IMR-90 (cell line): Measurements from ENCODE around the gene MGRN1. TPM values are rescaled to one million over a fixed set of nuclear protein-coding genes. Genes with fewer than 3 reads are reported as not detected.

Experiments
- ATAC-seq: fragments of 200-7000 bp; cut with Tn5 transposase; 2 replicates; pipeline ENCODE4 v1.9.1; 2020; ENCODE audit warnings: low read depth, mild to moderate bottlenecking, moderate library complexity
- BruUV-seq: library from RNA; stranded (reverse); fragments of 400-500 nt; replicated peaks from 2 replicates; lab custom pipeline; 2021; lab: Mats Ljungman, UMichigan
- CTCF ChIA-PET: fragments of 300-600 bp; formaldehyde crosslinking; extraction: SDS; loops from one replicate; lab custom pipeline; 2021; ENCODE audit warnings: antibody characterized with exemption; lab: Yijun Ruan, JAX
- POLR2A ChIA-PET: fragments of 300-600 bp; sonication (Branson Sonifier 250); formaldehyde crosslinking; loops from one replicate; lab custom pipeline; 2022; ENCODE audit warnings: antibody characterized with exemption; ENCODE audit not compliant: unreplicated experiment; lab: Charles Lee
- DNase-seq: peaks from one replicate; pipeline ENCODE4 v3.0.0; 2013
- H2AFZ ChIP-seq: replicated peaks from 2 replicates; pipeline ENCODE3; 2013; ENCODE audit warnings: low read length, mild to moderate bottlenecking; ENCODE audit not compliant: poor library complexity
- H2AK5ac ChIP-seq: 2 replicates; pipeline ENCODE4 v1.6.1; 2013; ENCODE audit warnings: low read depth, low read length, inconsistent platforms
- H2AK9ac ChIP-seq: replicated peaks from 2 replicates; pipeline ENCODE3; 2013; ENCODE audit warnings: mild to moderate bottlenecking, low read depth, low read length, moderate library complexity; ENCODE audit not compliant: poor library complexity
- H2BK120ac ChIP-seq: 2 replicates; pipeline ENCODE4 v1.6.1; 2013; ENCODE audit warnings: low read depth, low read length, inconsistent platforms
- H2BK15ac ChIP-seq: 3 replicates; pipeline ENCODE4 v1.6.1; 2013; ENCODE audit warnings: low read depth, low read length, inconsistent platforms
- H2BK20ac ChIP-seq: 2 replicates; pipeline ENCODE4 v1.6.1; 2013; ENCODE audit warnings: low read depth, mild to moderate bottlenecking, inconsistent platforms, low read length, moderate library complexity
- H2BK5ac ChIP-seq: 2 replicates; pipeline ENCODE4 v1.6.1; 2013; ENCODE audit warnings: mild to moderate bottlenecking, low read depth, low read length, inconsistent platforms; ENCODE audit not compliant: poor library complexity, severe bottlenecking
- H3K14ac ChIP-seq: replicated peaks from 2 replicates; pipeline ENCODE4 v1.6.1; 2013; ENCODE audit warnings: low read depth, low read length, inconsistent platforms
- H3K18ac ChIP-seq: 2 replicates; pipeline ENCODE4 v1.6.1; 2013; ENCODE audit warnings: low read depth, low read length, control low read depth
- H3K23ac ChIP-seq: 2 replicates; pipeline ENCODE4 v1.6.1; 2013; ENCODE audit warnings: low read depth, low read length, inconsistent platforms
- H3K27ac ChIP-seq: 2 replicates; pipeline ENCODE4 v1.5.1; 2013; ENCODE audit warnings: mild to moderate bottlenecking, control low read depth, low read length; ENCODE audit not compliant: insufficient read depth
- H3K27me3 ChIP-seq: 2 replicates; pipeline ENCODE4 v1.6.1; 2013; ENCODE audit warnings: low read length; ENCODE audit not compliant: control insufficient read depth, insufficient read depth
- H3K36me3 ChIP-seq: 2 replicates; pipeline ENCODE4 v1.6.1; 2013; ENCODE audit warnings: low read length, mixed read lengths; ENCODE audit not compliant: control insufficient read depth, insufficient read depth
- H3K4ac ChIP-seq: 2 replicates; pipeline ENCODE4 v1.6.1; 2013; ENCODE audit warnings: low read depth, low read length, inconsistent platforms
- H3K4me1 ChIP-seq: 2 replicates; pipeline ENCODE4 v1.6.1; 2013; ENCODE audit warnings: low read length, mixed read lengths; ENCODE audit not compliant: control insufficient read depth, insufficient read depth
- H3K4me2 ChIP-seq: 2 replicates; pipeline ENCODE4 v1.6.1; 2013; ENCODE audit warnings: low read depth, mild to moderate bottlenecking, control low read depth, low read length, moderate library complexity
- H3K4me3 ChIP-seq: 2 replicates; pipeline ENCODE4 v1.5.1; 2013; ENCODE audit warnings: low read depth, mild to moderate bottlenecking, control low read depth, low read length, moderate library complexity; ENCODE audit not compliant: insufficient read depth
- H3K56ac ChIP-seq: 2 replicates; pipeline ENCODE4 v1.6.1; 2013; ENCODE audit warnings: low read length, inconsistent platforms; ENCODE audit not compliant: insufficient read depth; ENCODE audit errors: extremely low read depth
- H3K79me1 ChIP-seq, 2 experiments: 2 replicates each; pipeline ENCODE4 v1.6.1; 2013; ENCODE audit warnings: low read length in 2 of 2, inconsistent platforms in 1 of 2, low read depth in 1 of 2
- H3K9ac ChIP-seq: 2 replicates; pipeline ENCODE4 v1.6.1; 2013; ENCODE audit warnings: low read depth, low read length, control low read depth
- H3K9me1 ChIP-seq: 2 replicates; pipeline ENCODE4 v1.6.1; 2013; ENCODE audit warnings: low read length, inconsistent platforms; ENCODE audit not compliant: insufficient read depth
- H3K9me3 ChIP-seq: 2 replicates; pipeline ENCODE4 v1.6.1; 2013; ENCODE audit warnings: low read length; ENCODE audit not compliant: control insufficient read depth, insufficient read depth
- H4K20me1 ChIP-seq: 2 replicates; pipeline ENCODE4 v1.6.1; 2013; ENCODE audit warnings: low read length, inconsistent platforms; ENCODE audit not compliant: insufficient read depth
- H4K5ac ChIP-seq: 2 replicates; pipeline ENCODE4 v1.6.1; 2013; ENCODE audit warnings: mild to moderate bottlenecking, low read depth, low read length, control low read depth
- H4K8ac ChIP-seq, 2 experiments: 2 replicates each; pipeline ENCODE4 v1.6.1; 2013; ENCODE audit warnings: low read depth in 2 of 2, low read length in 2 of 2, control low read depth in 1 of 2, inconsistent platforms in 1 of 2
- H4K91ac ChIP-seq: 2 replicates; pipeline ENCODE4 v1.6.1; 2013; ENCODE audit warnings: low read depth, low read length, inconsistent platforms; ENCODE audit not compliant: insufficient read depth
- FOS ChIP-seq: fragments of 150-350 bp; IDR thresholded peaks from 2 replicates; pipeline ENCODE4 v1.6.1; 2016; ENCODE audit warnings: low read depth, low read length
- MAFK ChIP-seq: IDR thresholded peaks from 2 replicates; pipeline ENCODE4 v1.6.1; 2012; ENCODE audit warnings: low read depth, low read length, improper control_type of control experiment
- MXI1 ChIP-seq: IDR thresholded peaks from 2 replicates; pipeline ENCODE4 v1.6.1; 2012; ENCODE audit warnings: low read depth, mild to moderate bottlenecking, low read length, moderate library complexity, borderline replicate concordance
- RFX5 ChIP-seq: IDR thresholded peaks from 2 replicates; pipeline ENCODE4 v1.8.0; 2012; ENCODE audit warnings: low read depth, mild to moderate bottlenecking, low read length, moderate library complexity
- WGBS, 2 experiments: methylation state at CpG; one replicate each; pipeline versions ENCODE4 v1.1.5 to v1.1.7; 2013; ENCODE audit warnings: missing lambda C conversion rate in 2 of 2; ENCODE audit not compliant: insufficient read length in 1 of 2; ENCODE audit errors: extremely low coverage in 2 of 2; 5-methylcytosine and 5-hydroxymethylcytosine counted together
- dilution Hi-C: fragments of 300-500 bp; cut with HindIII; formaldehyde crosslinking; loops from one replicate; pipeline ENCODE4 v1.14.3; 2018; ENCODE audit warnings: low sequenced_read_pairs; ENCODE audit not compliant: unreplicated experiment
- in situ Hi-C: fragments of 300-500 bp; cut with MboI; formaldehyde crosslinking; loops from 3 replicates; pipeline ENCODE4 v1.14.3; 2019; ENCODE audit warnings: low sequenced_read_pairs, inconsistent platforms, mixed read lengths
- intact Hi-C: fragments of 100-400 bp; cut with micrococcal nuclease; formaldehyde crosslinking; loops from 2 replicates; pipeline ENCODE4 v1.10.0; 2022
- polyA plus RNA-seq, 3 experiments: library from polyadenylated mRNA; depleted of rRNA; stranded (reverse); fragments of >200 nt; gene quantifications; 2 replicates each; pipeline ENCODE4 v1.2.3, GENCODE V29; 2012; ENCODE audit warnings: low replicate concordance in 1 of 3
- total RNA-seq: library from RNA; depleted of rRNA; stranded (reverse); fragments of >200 nt; gene quantifications from 2 replicates; pipeline ENCODE4 v1.2.3, GENCODE V29; 2012
- TF ChIP-seq, protein P1 (sequence below): conservative IDR thresholded peaks from 2 replicates; pipeline ENCODE4 v1.5.1; 2012; ENCODE audit warnings: mild to moderate bottlenecking, low read depth, low read length, improper control_type of control experiment
- TF ChIP-seq, protein P2 (sequence below): fragments of 150-350 bp; IDR thresholded peaks from 2 replicates; pipeline ENCODE4 v1.6.1; 2016; ENCODE audit warnings: low read depth, mild to moderate bottlenecking, low read length, moderate library complexity, borderline replicate concordance

The MGRN1 gene
- total and polyA plus RNA-seq, 2 of the 4 experiments (the other 2 are of a cell fraction), result 11.7 to 32.7 TPM

DNA sequence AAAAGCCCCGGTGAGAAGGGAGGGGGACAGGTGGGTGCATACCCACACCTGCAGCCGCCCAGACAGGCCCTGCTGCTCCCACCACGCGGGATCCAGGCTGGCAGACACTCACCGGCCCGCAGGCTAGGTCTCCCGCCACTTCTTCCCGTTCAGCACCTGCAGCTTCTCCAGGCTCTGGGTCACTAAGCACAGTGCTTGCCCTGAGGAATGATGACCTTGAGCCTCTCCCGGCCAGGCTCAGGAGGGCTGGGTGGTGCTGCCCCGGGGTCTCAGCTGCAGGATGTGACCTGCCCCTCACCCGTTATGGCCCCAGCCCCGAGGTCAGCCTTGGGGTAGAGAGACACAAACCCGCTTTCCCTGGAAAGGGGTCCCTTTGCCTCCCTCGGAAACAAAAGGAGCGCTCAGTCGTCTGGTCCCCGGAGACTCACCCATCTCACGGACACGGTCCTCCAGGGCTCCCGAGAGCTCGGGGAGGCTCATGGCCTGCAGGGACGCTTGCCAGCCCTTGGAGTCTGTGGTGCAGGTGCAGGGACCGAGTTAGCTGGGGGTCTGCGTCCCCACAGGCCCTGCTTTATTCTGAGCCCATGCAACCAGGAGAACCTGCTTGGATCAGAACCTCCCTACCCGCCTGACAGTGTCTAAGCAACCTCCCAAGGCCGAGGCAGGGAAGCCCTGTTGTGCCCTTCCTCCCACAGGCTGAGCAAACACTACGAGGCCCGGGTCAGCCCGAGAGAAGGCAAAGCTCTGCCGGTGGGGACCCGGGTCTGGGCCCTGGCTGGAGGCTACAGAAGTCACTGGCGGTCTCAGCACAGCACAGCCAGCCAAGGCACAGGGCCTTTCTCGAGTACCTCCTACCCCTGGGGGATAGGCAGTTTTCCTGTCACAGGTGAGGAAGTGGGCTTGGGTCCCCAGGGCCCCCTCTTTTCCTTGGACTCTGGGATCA lies 72.5 kb downstream of the MGRN1 start:
- Histone ChIP-seq H3K4ac (no peak overlapping the region), H4K91ac (no peak overlapping the region), H3K79me1 (peaks cover 0 to 26% of the 10 kb centered on the region in 2 experiments; a peak in 3 of 4 replicates), H3K9ac (no peak overlapping the region), H3K18ac (no peak overlapping the region), H3K4me3 (no peak overlapping the region), H2AK9ac (no peak overlapping the region), H3K4me2 (no peak overlapping the region), H2BK15ac (no peak overlapping the region), H4K8ac (no peak overlapping the region), H3K36me3 (peaks cover 60% of the 10 kb centered on the region), H3K23ac (no peak overlapping the region), H3K27ac (no peak overlapping the region), H4K5ac (no peak overlapping the region), H2BK5ac (no peak overlapping the region), H2BK20ac (no peak overlapping the region), H3K14ac (no peak overlapping the region), H3K9me1 (peaks cover 8% of the 10 kb centered on the region; the same call in 1 of the 2 replicates), H3K56ac (no peak overlapping the region), H4K20me1 (peaks cover 20% of the 10 kb centered on the region), H3K27me3 (no peaks in the 10 kb centered on the region), H2BK120ac (no peak overlapping the region), H3K4me1 (peaks cover 7% of the 10 kb centered on the region), H3K9me3 (no peaks in the 10 kb centered on the region), H2AK5ac (no peak overlapping the region), H2AFZ (no peak overlapping the region)
- in situ Hi-C loops, result no loop called here
- no TSS peak for BruUV-seq
- ATAC-seq (no peak), DNase-seq (no peak)
- intact Hi-C loops, result no loop called here
- ChIA-PET POLR2A (no interaction called here), CTCF (no interaction called here)
- dilution Hi-C loops, result no loop called here
- no peak for TF ChIP-seq FOS
- no peak for TF ChIP-seq RFX5
- no peak for TF ChIP-seq MAFK
- TF ChIP-seq, protein P1, sequence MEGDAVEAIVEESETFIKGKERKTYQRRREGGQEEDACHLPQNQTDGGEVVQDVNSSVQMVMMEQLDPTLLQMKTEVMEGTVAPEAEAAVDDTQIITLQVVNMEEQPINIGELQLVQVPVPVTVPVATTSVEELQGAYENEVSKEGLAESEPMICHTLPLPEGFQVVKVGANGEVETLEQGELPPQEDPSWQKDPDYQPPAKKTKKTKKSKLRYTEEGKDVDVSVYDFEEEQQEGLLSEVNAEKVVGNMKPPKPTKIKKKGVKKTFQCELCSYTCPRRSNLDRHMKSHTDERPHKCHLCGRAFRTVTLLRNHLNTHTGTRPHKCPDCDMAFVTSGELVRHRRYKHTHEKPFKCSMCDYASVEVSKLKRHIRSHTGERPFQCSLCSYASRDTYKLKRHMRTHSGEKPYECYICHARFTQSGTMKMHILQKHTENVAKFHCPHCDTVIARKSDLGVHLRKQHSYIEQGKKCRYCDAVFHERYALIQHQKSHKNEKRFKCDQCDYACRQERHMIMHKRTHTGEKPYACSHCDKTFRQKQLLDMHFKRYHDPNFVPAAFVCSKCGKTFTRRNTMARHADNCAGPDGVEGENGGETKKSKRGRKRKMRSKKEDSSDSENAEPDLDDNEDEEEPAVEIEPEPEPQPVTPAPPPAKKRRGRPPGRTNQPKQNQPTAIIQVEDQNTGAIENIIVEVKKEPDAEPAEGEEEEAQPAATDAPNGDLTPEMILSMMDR, result no peak
- no peak for TF ChIP-seq MXI1
- TF ChIP-seq, protein P2, sequence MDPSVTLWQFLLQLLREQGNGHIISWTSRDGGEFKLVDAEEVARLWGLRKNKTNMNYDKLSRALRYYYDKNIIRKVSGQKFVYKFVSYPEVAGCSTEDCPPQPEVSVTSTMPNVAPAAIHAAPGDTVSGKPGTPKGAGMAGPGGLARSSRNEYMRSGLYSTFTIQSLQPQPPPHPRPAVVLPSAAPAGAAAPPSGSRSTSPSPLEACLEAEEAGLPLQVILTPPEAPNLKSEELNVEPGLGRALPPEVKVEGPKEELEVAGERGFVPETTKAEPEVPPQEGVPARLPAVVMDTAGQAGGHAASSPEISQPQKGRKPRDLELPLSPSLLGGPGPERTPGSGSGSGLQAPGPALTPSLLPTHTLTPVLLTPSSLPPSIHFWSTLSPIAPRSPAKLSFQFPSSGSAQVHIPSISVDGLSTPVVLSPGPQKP, result no peak
- 91% methylated on average over 20 of the region's 33 CpGs; no CpG with 5 or more reads in 1 of the 2 experiments for WGBS, 2 experiments
